Muscle of arm (tissue), 12 donors: ENCODE results near the gene ATP2C1. TPM values are rescaled to one million over a fixed set of nuclear protein-coding genes. Genes with fewer than 3 reads are reported as not detected.
"Not testable (repeated sequence)": the region's sequence is repeated elsewhere in the genome, so short reads cannot be mapped to it uniquely, and the experiment has no call there.

Experiments used
- DNase-seq: peaks from one replicate; pipeline ENCODE4 v3.0.0-alpha.2; 2013
- polyA plus RNA-seq, 12 donors: library from polyadenylated mRNA; unstranded; fragments of 120-200 nt; gene quantifications; one replicate each; pipeline ENCODE4 v1.2.1, GENCODE V29; 2013; ENCODE audit not compliant: insufficient read length in 12 of 12

ATP2C1 gene
- polyA plus RNA-seq, 12 donors = 44.5 to 92.9 (median 82.9) TPM; not detected in 1

GRCh38 chr3:130972592-130972991, 78.7 kb downstream of the ATP2C1 start:
- not testable (repeated sequence) for DNase-seq

GRCh38 chr3:130973406-130973805, 79.5 kb downstream of the ATP2C1 start:
- DNase-seq = peak; percentile 11

GRCh38 chr3:130974201-130974600, 80.3 kb downstream of the ATP2C1 start:
- DNase-seq = no peak

GRCh38 chr3:130975251-130975650, 81.4 kb downstream of the ATP2C1 start:
- DNase-seq = no peak

- DNase-seq = no peak
Observed at GRCh38 chr3:130976706-130977105, 82.8 kb downstream of the ATP2C1 start.

- no peak for DNase-seq
Observed at GRCh38 chr3:130979117-130979516, 85.2 kb downstream of the ATP2C1 start.

- no peak for DNase-seq
Observed at GRCh38 chr3:130981469-130981868, 87.6 kb downstream of the ATP2C1 start.

- no peak for DNase-seq
Observed at GRCh38 chr3:130990282-130990681, 96.4 kb downstream of the ATP2C1 start.

- no peak for DNase-seq
Observed at GRCh38 chr3:130991126-130991525, 97.2 kb downstream of the ATP2C1 start.

GRCh38 chr3:130992344-130992743, 98.5 kb downstream of the ATP2C1 start:
- DNase-seq = no peak

- DNase-seq = no peak
Observed at GRCh38 chr3:130997289-130997688, 103.4 kb downstream of the ATP2C1 start.

GRCh38 chr3:131001071-131001470, 107.2 kb downstream of the ATP2C1 start:
- no peak for DNase-seq

GRCh38 chr3:131004603-131005002, 110.7 kb downstream of the ATP2C1 start:
- DNase-seq = no peak

GRCh38 chr3:131007256-131007655, 113.4 kb downstream of the ATP2C1 start:
- DNase-seq = no peak

- DNase-seq = no peak
Observed at GRCh38 chr3:131007782-131008181, 113.9 kb downstream of the ATP2C1 start.

- DNase-seq = no peak
Observed at GRCh38 chr3:131008326-131008725, 114.4 kb downstream of the ATP2C1 start.

- no peak for DNase-seq
Observed at GRCh38 chr3:131009698-131010097, 115.8 kb downstream of the ATP2C1 start.

- no peak for DNase-seq
Observed at GRCh38 chr3:131018970-131019369, 125.1 kb downstream of the ATP2C1 start.

- no peak for DNase-seq
Observed at GRCh38 chr3:131020122-131020693, 126.3 kb downstream of the ATP2C1 start.

- no peak for DNase-seq
Observed at GRCh38 chr3:131025539-131025938, 131.7 kb downstream of the ATP2C1 start.

- peak; percentile 91 for DNase-seq
Observed at GRCh38 chr3:131026321-131027151, 132.7 kb downstream of the ATP2C1 start, which contains the start of the genes ASTE1 and NEK11. TSS of gene ASTE1 (minus strand) at chr3:131026825. CDS start at chr3:131025306, 1,519 bp downstream. TSS of gene NEK11 (plus strand) at chr3:131026877. CDS start at chr3:131029709, 2,832 bp downstream.

GRCh38 chr3:131028844-131029243, 135.0 kb downstream of the ATP2C1 start:
- DNase-seq = no peak

- no peak for DNase-seq
Observed at GRCh38 chr3:131031660-131032059, 137.8 kb downstream of the ATP2C1 start.
